GM18519 (cell line): ENCODE results near the gene VIPR1.
"Not testable (repeated sequence)": the region's sequence is repeated elsewhere in the genome, so short reads cannot be mapped to it uniquely, and the experiment has no call there.

Experiments
- ATAC-seq: cut with Tn5 transposase; IDR thresholded peaks from one replicate; pipeline ENCODE4 v1.9.1; 2021; ENCODE audit warnings: mild to moderate bottlenecking, moderate library complexity; ENCODE audit not compliant: unreplicated experiment, low FRiP score

The VIPR1 gene

GRCh38 chr3:42530073-42530472, 27.6 kb downstream of the VIPR1 start:
- ATAC-seq: no peak

DNA sequence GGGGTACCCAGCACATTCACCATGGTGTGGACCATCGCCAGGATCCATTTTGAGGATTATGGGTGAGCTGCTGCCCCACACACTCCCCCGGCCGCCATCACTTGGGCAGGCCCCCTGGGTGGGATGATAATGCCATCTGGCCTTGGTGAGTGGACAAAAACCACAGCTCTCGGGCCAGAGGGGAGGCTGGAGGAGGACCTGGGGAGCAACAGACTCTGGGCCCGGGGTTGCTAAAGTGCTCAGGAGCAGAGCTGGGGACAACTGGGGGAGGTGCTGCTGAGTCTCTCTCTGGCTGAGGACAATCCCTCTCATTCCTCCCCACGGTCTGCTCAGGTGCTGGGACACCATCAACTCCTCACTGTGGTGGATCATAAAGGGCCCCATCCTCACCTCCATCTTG, 29.0 kb downstream of the VIPR1 start:
- ATAC-seq: no peak

GRCh38 chr3:42532229-42532628, 29.8 kb downstream of the VIPR1 start:
- ATAC-seq: no peak

DNA sequence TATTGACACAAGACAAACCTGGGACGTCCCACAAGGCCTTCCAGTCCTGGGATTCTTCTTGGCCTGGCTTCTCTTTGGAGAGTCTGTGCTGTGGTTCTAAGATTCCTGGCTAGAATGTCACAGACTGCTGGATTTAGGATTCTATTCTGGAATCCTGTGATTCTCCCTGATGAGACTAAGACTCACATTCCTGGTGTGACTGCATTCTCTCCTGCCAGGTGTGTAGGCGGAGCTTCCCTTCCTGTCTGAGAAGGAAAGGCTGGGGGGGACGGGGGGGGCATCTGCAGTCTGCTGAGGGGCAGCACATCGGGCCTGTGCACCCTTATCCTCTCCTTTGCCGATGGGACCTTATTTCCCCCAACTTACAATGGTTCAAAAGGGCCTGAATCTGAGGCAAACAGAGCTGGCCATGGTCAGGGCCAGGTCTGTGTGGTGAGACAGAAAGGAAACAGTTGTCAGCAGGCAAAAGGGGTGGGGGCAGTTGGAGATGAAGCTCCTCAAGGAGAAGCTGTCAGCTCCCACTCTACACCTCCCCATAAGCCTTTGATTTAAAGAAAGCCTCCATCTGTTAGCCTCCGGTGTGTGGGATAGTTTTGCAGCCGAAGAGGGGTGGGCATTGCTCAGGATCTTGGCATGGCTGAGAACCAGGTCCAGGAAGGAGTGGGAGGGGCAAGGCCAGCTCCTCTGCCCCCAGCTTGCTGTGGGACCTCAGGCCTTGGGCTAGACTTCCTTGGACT, 30.9 kb downstream of the VIPR1 start:
- no peak for ATAC-seq

DNA sequence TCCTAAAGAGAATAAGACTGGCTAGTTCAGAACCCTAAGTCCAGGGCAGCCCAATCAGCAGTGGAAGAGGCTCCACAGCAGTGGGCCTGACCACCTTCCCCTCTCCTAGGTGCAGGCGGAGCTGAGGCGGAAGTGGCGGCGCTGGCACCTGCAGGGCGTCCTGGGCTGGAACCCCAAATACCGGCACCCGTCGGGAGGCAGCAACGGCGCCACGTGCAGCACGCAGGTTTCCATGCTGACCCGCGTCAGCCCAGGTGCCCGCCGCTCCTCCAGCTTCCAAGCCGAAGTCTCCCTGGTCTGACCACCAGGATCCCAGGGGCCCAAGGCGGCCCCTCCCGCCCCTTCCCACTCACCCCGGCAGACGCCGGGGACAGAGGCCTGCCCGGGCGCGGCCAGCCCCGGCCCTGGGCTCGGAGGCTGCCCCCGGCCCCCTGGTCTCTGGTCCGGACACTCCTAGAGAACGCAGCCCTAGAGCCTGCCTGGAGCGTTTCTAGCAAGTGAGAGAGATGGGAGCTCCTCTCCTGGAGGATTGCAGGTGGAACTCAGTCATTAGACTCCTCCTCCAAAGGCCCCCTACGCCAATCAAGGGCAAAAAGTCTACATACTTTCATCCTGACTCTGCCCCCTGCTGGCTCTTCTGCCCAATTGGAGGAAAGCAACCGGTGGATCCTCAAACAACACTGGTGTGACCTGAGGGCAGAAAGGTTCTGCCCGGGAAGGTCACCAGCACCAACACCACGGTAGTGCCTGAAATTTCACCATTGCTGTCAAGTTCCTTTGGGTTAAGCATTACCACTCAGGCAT, 33.7 kb downstream of the VIPR1 start:
- ATAC-seq: no peak

DNA sequence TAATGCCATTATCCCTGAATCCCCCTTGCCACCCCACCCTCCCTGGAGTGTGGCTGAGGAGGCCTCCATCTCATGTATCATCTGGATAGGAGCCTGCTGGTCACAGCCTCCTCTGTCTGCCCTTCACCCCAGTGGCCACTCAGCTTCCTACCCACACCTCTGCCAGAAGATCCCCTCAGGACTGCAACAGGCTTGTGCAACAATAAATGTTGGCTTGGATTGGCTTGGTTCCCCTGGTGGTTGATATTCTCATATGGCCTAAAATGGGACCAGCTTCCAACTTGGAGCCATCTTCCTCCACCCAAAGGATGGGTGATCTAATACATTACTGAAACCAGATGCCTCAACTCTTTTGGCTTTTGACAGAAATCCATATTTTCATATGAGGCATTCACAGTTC, 34.9 kb downstream of the VIPR1 start:
- ATAC-seq: no peak

DNA sequence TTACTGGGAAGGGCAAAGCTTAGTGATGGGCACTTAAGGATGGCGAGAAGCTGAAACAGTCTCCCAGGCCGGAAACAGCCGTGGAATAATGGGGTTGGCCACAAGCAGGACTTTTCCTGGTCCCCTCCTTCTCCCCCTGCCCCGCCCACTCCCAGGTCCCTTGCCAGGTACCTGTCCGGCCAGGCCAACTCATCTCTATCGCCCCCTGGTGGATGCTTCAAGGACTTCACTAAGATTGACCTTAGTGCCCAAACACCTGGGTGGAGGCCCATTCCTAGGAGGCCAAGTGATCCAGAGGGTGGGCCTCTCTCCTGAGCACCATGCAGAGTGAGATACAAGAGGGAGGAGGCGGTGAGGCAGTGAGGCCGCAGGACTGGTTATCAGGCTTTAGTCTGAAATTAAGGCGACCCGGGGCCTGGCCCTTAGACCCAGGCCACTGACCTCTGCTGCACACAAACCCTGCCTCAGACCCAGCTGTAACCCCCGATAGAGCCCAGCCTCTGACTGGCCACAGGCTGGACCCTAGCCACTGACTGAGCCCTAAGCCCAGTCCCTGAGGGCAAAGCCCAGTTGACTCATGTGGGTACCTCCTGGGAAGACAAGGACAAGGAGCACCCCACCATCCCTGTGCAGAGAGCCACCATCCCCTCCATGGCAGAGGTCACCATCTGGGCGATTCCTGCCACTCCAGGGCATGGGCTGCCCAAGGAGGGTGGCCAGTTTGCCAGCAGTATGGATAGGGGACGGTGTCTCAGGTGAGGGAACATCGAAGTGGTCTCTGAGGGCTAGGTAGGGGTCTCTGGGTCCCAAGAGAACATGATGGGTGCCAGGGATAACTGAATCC, 37.6 kb downstream of the VIPR1 start:
- no peak for ATAC-seq

- ATAC-seq: no peak
These were observed 38.6 kb downstream of the VIPR1 start for GRCh38 chr3:42541079-42541478.

- no peak for ATAC-seq
These were observed 42.2 kb downstream of the VIPR1 start for GRCh38 chr3:42544492-42545283.

DNA sequence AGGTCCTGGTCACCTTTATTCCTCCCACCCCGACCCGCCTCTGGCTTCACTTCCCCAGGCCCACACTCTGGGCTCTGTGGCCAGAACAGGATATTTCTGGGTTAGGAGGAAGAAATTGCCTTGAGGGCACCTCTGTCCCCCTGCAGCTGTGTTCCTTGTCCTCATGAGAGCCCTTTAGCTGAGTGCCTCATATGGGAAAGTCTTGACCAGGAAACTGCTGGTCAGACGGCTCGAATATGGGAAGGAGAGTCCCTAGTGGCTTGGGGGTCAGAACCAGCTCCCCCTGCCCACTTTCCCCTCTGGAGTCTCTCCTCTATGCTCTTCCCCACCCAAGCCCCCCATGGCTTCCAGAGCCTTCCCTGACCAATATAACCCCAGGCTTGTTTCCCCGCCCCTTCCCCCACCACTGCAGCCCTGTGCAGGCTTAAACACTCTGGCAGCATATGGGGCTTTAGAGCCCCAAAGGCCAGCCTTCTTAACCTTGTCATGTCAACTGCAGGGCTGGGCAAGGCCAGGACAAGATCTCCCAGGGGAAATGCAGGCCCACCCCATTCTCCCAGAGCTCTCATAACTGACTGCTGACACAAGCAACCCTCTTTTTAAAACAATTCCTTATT, 42.9 kb downstream of the VIPR1 start:
- ATAC-seq: no peak

- ATAC-seq: no peak
These were observed 44.3 kb downstream of the VIPR1 start for GRCh38 chr3:42546691-42547213.

- no peak for ATAC-seq
These were observed 45.0 kb downstream of the VIPR1 start for GRCh38 chr3:42547401-42547945.

- ATAC-seq: no peak
These were observed 46.7 kb downstream of the VIPR1 start for GRCh38 chr3:42549131-42549530.

DNA sequence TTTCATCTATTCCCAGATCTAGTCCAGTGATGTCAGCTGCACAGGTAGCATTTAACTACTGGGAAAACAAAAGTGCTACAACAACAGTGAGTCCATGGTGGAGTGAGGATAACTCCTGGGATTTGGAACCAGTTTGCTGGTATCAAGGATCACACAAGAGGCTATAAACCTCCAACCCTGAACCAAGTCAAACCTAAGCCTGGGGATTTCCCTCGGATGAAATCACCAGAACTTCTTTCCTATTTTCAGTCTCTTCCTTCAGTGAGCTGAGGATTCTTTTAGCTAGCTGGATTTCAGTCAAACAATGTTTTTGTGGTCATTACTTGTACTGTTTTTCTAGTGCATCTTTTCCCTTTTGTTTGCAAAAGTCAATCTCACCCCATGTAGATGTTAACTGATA, 47.8 kb downstream of the VIPR1 start:
- ATAC-seq: no peak

- ATAC-seq: no peak
These were observed 50.4 kb downstream of the VIPR1 start for GRCh38 chr3:42552830-42553229.

DNA sequence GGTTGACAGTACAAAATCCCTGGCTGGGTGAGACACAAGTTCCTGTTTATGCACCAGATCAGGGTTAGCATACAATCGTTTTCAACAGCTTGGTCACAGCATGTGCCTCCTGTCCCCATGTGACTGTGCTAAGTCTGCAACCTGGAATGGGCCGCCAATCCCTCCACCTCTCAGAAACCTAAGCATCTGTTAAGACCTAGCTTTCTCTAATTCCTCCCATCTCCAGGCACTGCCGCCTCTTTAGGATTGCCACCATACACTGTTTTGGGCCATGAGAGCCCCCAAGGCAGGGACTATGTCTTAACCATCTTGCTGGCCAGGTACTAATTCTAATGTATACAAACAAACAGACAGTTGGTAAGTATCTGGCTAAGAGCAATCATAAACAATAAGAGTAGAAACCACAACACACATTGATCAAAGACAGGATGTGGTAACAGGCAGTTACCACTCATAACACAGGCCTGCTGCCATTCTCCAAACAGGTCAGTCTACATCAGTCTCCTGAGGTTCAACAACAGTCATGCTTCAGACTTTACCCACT, 53.7 kb downstream of the VIPR1 start:
- peak; percentile 71 for ATAC-seq

DNA sequence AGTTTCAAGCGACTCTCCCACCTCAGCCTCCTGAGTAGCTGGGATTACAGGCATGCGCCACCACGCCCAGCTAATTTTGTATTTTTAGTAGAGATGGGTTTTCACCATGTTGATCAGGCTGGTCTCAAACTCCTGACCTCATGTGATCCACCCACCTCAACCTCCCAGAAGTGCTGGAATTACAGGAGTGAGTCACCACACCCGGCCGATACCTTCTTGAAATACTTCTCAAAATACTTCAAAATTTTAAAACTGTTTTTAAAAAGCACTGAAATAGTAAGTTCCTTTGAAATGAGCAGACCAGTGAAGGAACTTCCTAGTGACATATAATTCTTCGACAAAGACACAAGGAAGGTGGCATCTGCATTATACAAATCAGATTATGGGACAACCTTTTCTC, 54.4 kb downstream of the VIPR1 start:
- ATAC-seq: not testable (repeated sequence)

GRCh38 chr3:42557854-42558253, 55.4 kb downstream of the VIPR1 start:
- no peak for ATAC-seq
